Smooth muscle cell (in vitro differentiated cells): ENCODE measurements around the gene BRSK2. TPM values are rescaled to one million over a fixed set of nuclear protein-coding genes. Genes with fewer than 3 reads are reported as not detected.
"Not testable (repeated sequence)": the region's sequence is repeated elsewhere in the genome, so short reads cannot be mapped to it uniquely, and the experiment has no call there.

ENCODE experiments used
- DNase-seq: peaks from one replicate; lab custom pipeline; 2025; ENCODE audit not compliant: unreplicated experiment; lab: John Stamatoyannopoulos, UW
- H2AFZ ChIP-seq: fragments of 200-600 bp; sonication (generic); 2 replicates; pipeline ENCODE4 v1.6.0; 2016; ENCODE audit warnings: antibody characterized with exemption, low read depth, mild to moderate bottlenecking
- H3F3A ChIP-seq: fragments of 200-600 bp; sonication (generic); 2 replicates; pipeline ENCODE4 v1.6.0; 2017; ENCODE audit warnings: antibody characterized with exemption, low read depth
- H3K27ac ChIP-seq: fragments of 200-600 bp; sonication (generic); 2 replicates; pipeline ENCODE4 v1.5.1; 2016; ENCODE audit warnings: low read depth, mild to moderate bottlenecking
- H3K27me3 ChIP-seq: fragments of 200-600 bp; sonication (generic); 2 replicates; pipeline ENCODE4 v1.6.1; 2016; ENCODE audit warnings: low read depth, mild to moderate bottlenecking
- H3K36me3 ChIP-seq: fragments of 200-600 bp; sonication (generic); 2 replicates; pipeline ENCODE4 v1.5.1; 2016; ENCODE audit warnings: low read depth
- H3K4me1 ChIP-seq: fragments of 200-600 bp; sonication (generic); 2 replicates; pipeline ENCODE4 v1.5.1; 2016; ENCODE audit warnings: low read depth
- H3K4me2 ChIP-seq: fragments of 200-600 bp; sonication (generic); 2 replicates; pipeline ENCODE4 v1.6.0; 2016; ENCODE audit warnings: mild to moderate bottlenecking
- H3K4me3 ChIP-seq: fragments of 200-600 bp; sonication (generic); 2 replicates; pipeline ENCODE4 v1.5.1; 2016; ENCODE audit warnings: mild to moderate bottlenecking
- H3K79me2 ChIP-seq: fragments of 200-600 bp; sonication (generic); 2 replicates; pipeline ENCODE4 v1.6.0; 2016; ENCODE audit warnings: low read depth, mild to moderate bottlenecking
- H3K9ac ChIP-seq: fragments of 200-600 bp; sonication (generic); 2 replicates; pipeline ENCODE4 v1.6.0; 2016; ENCODE audit warnings: low read depth
- H3K9me3 ChIP-seq: fragments of 200-600 bp; sonication (generic); replicated peaks from 2 replicates; pipeline ENCODE4 v1.5.1; 2016; ENCODE audit warnings: low read depth
- H4K20me1 ChIP-seq: fragments of 200-600 bp; sonication (generic); 2 replicates; pipeline ENCODE4 v1.6.0; 2016; ENCODE audit warnings: low read depth
- WGBS: methylation state at CpG from one replicate; pipeline ENCODE4 v1.1.7; 2016; ENCODE audit warnings: low lambda C conversion rate; 5-methylcytosine and 5-hydroxymethylcytosine counted together
- polyA plus RNA-seq: library from polyadenylated mRNA; unstranded; fragments of >200 nt; fragmentation: Nextera tagmentation; extraction: Ambion mirVana; gene quantifications from 2 replicates; pipeline ENCODE4 v1.2.1, GENCODE V29; 2016
- total RNA-seq: library from RNA; depleted of rRNA; stranded (reverse); fragments of >200 nt; gene quantifications from 2 replicates; pipeline ENCODE4 v1.2.3, GENCODE V29; 2014
- TF ChIP-seq, protein P1 (sequence below): fragments of 200-600 bp; sonication (generic); IDR thresholded peaks from 2 replicates; pipeline ENCODE4 v1.5.1; 2017; ENCODE audit warnings: borderline replicate concordance, mild to moderate bottlenecking, antibody characterized with exemption; ENCODE audit not compliant: insufficient read depth, poor library complexity, severe bottlenecking

The BRSK2 gene
- total and polyA plus RNA-seq, 2 experiments from 2014 or later = 1.5 to 5.2 TPM

DNA sequence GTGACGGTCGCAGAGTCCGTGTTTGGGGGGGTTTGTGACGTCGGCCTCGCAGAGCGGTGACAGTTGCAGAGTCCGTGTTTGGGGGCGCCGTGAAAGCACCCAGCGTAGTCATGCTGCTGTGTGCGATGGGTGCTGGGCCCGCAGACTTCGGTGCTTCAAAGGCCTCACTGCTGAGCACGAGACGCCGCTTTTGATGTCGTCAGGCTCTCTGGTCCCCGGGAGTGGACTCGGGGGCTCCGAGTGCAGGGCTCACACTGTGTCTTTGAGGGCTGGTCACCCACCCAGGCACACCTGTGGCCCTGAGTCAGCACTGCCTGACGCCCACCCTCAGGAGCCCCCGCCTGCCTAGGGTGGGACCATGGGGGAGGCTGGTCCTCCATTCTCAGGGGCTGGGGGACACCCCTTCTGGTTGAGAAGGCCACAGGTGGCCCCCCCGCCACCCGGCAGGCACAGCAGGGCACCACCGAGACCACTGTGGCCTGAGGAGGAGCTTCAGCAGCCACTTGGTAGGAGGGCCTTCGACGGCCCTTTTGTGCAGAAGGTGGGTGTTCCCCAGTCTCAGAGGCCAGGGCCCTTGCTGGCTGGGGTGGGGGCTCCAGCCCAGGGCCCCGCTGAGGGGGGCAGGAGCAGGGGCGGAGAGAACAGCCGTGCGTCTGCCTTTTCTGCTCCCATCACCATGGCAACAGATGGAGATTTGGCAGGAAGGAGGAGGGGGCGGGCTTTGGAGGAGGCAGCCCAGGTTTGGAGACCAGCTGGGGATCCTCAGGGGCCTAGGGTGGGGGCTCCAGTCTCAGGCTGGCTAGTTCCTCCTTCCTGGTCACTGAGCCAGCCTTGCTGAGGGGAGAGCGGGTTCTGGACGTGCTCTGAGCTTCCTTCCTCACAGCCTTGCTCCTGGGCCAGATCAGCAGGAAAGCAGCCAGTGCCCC, 20.9 kb downstream of the BRSK2 start:
- Histone ChIP-seq H3K79me2 (no peaks in the 10 kb centered on the region), H2AFZ (no peak overlapping the region), H3K4me3 (no peak overlapping the region), H3K27me3 (no peaks in the 10 kb centered on the region), H3K36me3 (no peaks in the 10 kb centered on the region), H3F3A (no peaks in the 10 kb centered on the region), H3K4me1 (no peaks in the 10 kb centered on the region), H3K4me2 (no peak overlapping the region), H3K27ac (no peak overlapping the region), H3K9me3 (no peaks in the 10 kb centered on the region), H4K20me1 (no peaks in the 10 kb centered on the region), H3K9ac (no peak overlapping the region)
- TF ChIP-seq, protein P1, sequence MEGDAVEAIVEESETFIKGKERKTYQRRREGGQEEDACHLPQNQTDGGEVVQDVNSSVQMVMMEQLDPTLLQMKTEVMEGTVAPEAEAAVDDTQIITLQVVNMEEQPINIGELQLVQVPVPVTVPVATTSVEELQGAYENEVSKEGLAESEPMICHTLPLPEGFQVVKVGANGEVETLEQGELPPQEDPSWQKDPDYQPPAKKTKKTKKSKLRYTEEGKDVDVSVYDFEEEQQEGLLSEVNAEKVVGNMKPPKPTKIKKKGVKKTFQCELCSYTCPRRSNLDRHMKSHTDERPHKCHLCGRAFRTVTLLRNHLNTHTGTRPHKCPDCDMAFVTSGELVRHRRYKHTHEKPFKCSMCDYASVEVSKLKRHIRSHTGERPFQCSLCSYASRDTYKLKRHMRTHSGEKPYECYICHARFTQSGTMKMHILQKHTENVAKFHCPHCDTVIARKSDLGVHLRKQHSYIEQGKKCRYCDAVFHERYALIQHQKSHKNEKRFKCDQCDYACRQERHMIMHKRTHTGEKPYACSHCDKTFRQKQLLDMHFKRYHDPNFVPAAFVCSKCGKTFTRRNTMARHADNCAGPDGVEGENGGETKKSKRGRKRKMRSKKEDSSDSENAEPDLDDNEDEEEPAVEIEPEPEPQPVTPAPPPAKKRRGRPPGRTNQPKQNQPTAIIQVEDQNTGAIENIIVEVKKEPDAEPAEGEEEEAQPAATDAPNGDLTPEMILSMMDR = no peak
- no peak for DNase-seq
- WGBS = 96% methylated on average over 32 of the region's 35 CpGs

DNA sequence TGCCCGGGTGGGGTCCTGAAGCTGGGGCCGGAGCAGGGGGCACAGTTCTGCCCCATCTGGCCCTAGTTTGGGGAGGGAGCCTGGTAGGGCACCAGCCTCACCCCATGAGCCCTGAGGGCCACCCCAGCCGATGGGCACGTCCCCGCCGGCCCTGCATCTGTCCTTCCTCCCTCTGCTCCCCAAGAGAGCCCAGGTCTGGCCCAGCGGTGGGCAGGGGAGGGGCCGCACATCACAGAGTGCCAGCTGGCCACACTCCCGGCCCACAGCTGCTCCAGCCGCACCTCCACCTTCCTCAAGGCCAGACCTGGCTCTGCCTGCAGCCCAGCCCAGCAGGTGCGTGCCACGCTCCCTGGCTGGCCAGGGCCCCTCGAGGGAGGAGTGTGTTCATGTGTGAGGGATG, 21.6 kb downstream of the BRSK2 start:
- H3K4me2 ChIP-seq = no peak overlapping the region
- H3K4me3 ChIP-seq = no peak overlapping the region
- no peaks in the 10 kb centered on the region for H3K36me3 ChIP-seq
- WGBS = 97% methylated on average over 11 of the region's 13 CpGs
- H2AFZ ChIP-seq = no peak overlapping the region
- TF ChIP-seq, protein P1 = no peak
- no peaks in the 10 kb centered on the region for H3K27me3 ChIP-seq
- no peaks in the 10 kb centered on the region for H3K79me2 ChIP-seq
- H3K4me1 ChIP-seq = no peaks in the 10 kb centered on the region
- DNase-seq = no peak
- H3K9ac ChIP-seq = no peak overlapping the region
- no peaks in the 10 kb centered on the region for H3F3A ChIP-seq
- no peak overlapping the region for H3K27ac ChIP-seq
- H4K20me1 ChIP-seq = no peaks in the 10 kb centered on the region
- no peaks in the 10 kb centered on the region for H3K9me3 ChIP-seq

- WGBS = 96% methylated on average over 15 of the region's 27 CpGs
- H3K4me1 ChIP-seq, H3K9me3 ChIP-seq, H3F3A ChIP-seq, H3K36me3 ChIP-seq, H3K27me3 ChIP-seq, H3K4me2 ChIP-seq, H3K4me3 ChIP-seq, H3K27ac ChIP-seq, H3K79me2 ChIP-seq, H3K9ac ChIP-seq, H4K20me1 ChIP-seq, DNase-seq, H2AFZ ChIP-seq: not testable (repeated sequence)
Observed at GRCh38 chr11:1411739-1412138, 22.0 kb downstream of the BRSK2 start.

DNA sequence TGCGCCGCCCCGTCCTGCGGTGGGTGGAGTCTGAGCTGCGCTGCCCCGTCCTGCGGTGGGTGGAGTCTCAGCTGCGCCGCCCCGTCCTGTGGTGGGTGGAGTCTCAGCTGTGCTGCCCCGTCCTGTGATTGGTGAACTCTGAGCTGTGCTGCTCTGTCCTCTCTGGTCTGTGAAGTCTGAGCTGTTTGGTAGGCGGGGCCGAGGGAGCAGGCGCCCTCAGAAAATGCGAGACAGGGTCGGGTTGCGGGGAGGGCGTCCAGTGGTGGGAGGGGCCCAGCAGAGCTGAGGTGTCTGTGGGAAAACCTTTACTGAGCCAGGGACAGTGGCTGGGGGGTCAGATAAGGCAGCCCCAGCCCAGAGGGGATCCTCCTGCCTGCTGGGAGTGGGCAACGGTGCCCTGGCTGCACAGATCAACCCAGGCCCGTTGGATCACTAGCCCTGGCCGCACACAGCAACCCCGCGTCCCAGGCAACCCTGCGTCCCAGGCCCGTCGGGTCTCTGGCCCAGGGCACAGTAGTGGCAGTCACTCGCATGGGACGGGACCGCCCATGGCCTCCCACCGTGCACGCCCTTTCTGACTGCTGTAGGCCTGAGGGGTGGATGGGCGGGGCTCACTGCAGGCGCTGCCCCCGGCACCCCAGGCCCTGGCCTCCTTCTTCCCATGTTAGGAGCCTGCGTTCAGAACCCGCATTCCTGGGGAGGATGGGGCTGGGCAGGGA, 22.8 kb downstream of the BRSK2 start:
- peaks cover 5% of the 10 kb centered on the region for H3K9me3 ChIP-seq

More for the DNA sequence above, 22.8 kb downstream of the BRSK2 start:
- Histone ChIP-seq H3K4me3 (no peak overlapping the region), H3K4me1 (no peaks in the 10 kb centered on the region), H3F3A (no peaks in the 10 kb centered on the region), H3K27me3 (no peaks in the 10 kb centered on the region), H3K79me2 (no peaks in the 10 kb centered on the region), H4K20me1 (no peaks in the 10 kb centered on the region), H3K36me3 (no peaks in the 10 kb centered on the region), H3K27ac (no peak overlapping the region), H3K4me2 (no peak overlapping the region), H2AFZ (no peak overlapping the region), H3K9ac (no peak overlapping the region)
- 94% methylated on average over 30 of the region's 36 CpGs for WGBS
- TF ChIP-seq, protein P1 = no peak
- no peak for DNase-seq
